ENCODE measurements around the gene DUSP15.

- no peak for TF ChIP-seq CTCF (IDR thresholded peaks at IDR 0.05)
- TF ChIP-seq JUN (IDR thresholded peaks at IDR 0.05): no peak
- TF ChIP-seq SMC3 (IDR thresholded peaks at IDR 0.05): no peak
- no peak for TF ChIP-seq CEBPB (IDR thresholded peaks at IDR 0.05)
- TF ChIP-seq HEYL (CRISPR knock-in tag; IDR thresholded peaks at IDR 0.05): no peak
- no peak for TF ChIP-seq NR3C1 (IDR thresholded peaks at IDR 0.05)
- TF ChIP-seq PHF8 (IDR thresholded peaks at IDR 0.05; ENCODE audit: borderline replicate concordance, low read depth): no peak
- no peak for TF ChIP-seq CHD4 (IDR thresholded peaks at IDR 0.05; ENCODE audit: borderline replicate concordance)
- TF ChIP-seq RAD21 (conservative IDR thresholded peaks at IDR 0.05 in 1 of 2, IDR thresholded peaks at IDR 0.05 in 1 of 2): no peak
- no peak for TF ChIP-seq POLR2A (IDR thresholded peaks at IDR 0.05; ENCODE audit: low read length)
- no peak for TF ChIP-seq MAZ (IDR thresholded peaks at IDR 0.05; ENCODE audit: borderline replicate concordance, low read depth, low read length)
- no peak for TF ChIP-seq BHLHE40 (IDR thresholded peaks at IDR 0.05; ENCODE audit: low read depth, low read length)
- TF ChIP-seq MYC (IDR thresholded peaks at IDR 0.05; ENCODE audit: borderline replicate concordance, low read length): no peak
- no peak for TF ChIP-seq EP300 (IDR thresholded peaks at IDR 0.05)
Measured at GRCh38 chr20:31918466-31919105, 48.3 kb upstream of the DUSP15 start.
